HG02943 (cell line): ENCODE results near the gene EIF5AL1.
"Not testable (repeated sequence)": the region's sequence is repeated elsewhere in the genome, so short reads cannot be mapped to it uniquely, and the experiment has no call there.

Experiments used
- ATAC-seq: cut with Tn5 transposase; IDR thresholded peaks from one replicate; pipeline ENCODE4 v1.9.1; 2021; ENCODE audit warnings: mild to moderate bottlenecking, low read depth, moderate library complexity; ENCODE audit not compliant: unreplicated experiment

EIF5AL1 gene

GRCh38 chr10:79511891-79512583 is at the start of gene EIF5AL1:
EIF5AL1 (plus strand) TSS chr10:79512533; CDS start chr10:79512650, 117 bp downstream.
- ATAC-seq, result not testable (repeated sequence)

GRCh38 chr10:79463578-79464496 is 48.5 kb upstream of the EIF5AL1 start:
- no peak for ATAC-seq

GRCh38 chr10:79465341-79465740 is 47.0 kb upstream of the EIF5AL1 start:
- ATAC-seq, result no peak

GRCh38 chr10:79468015-79468560 is 44.2 kb upstream of the EIF5AL1 start:
- no peak for ATAC-seq

DNA sequence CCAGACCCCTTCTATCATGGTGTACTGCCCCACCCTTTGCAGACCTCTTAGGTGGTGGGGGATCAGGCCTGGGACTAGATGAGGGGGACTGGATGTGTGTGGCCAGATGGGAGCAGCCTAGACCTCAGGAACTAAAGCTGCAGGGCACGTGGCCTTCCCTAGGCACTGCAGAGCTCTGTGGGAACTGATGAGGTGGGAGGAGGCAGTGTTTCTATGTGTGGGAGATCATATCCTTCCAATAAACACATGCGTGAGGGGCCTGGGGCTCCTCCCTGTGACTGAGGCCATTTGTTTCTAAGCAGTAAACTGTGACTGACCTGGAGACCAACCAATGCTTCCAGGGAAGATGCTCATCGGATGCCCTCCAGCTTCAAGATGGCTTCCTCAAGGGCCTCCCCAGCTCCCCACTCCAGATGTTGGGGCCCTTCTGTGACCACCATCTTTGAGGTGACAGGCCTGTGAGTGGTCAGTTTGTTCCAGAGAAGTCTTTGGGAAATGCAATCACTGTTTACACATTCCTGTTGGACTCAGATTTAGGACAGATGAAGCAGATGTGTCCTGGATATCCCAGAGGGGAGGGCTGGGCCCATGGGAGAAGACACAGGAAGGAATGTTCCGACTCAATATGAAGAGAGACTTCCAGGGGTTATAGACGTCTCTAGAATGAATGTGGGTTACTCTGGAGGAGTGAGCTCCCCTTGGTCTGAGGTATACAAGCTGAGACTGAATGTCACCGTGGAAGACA is 43.3 kb upstream of the EIF5AL1 start:
- no peak for ATAC-seq

DNA sequence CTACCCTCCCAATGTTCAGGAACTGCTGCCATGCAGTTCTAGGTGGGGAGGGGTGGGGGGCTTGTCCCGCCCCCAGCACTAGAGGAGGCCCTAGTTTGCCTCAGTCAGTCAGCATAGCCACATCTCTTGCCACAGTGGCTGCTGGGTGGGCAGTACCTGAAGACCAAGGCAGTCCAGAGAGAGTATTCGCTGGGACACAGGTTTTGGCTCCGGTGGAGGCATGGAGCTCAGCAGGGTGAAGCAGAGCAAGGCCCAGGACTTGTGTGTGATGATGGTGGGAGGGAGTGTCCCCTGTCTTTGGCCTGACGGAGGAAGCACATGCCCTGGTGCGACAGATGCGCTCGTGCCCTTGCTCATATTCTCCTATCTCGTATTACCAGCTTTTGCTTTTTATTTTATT is 42.2 kb upstream of the EIF5AL1 start:
- ATAC-seq, result no peak

DNA sequence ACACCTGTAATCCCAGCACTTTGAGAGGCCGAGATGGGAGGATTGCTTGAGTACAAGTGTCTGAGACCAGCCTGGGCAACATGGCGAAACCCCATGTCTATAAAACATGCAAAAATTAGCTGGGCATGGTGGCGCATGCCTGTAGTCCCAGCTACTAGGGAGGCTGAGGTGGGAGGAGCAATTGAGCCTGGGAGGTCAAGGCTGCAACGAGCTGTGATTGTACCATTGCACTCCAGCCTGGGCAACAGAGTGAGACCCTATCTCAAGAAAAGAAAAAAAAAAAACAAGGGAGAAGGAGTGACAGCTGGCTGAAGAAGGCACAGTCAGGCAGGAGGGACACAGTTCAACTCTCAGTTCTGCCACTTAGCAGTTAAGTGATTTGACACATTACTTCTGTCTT is 40.6 kb upstream of the EIF5AL1 start:
- no peak for ATAC-seq

DNA sequence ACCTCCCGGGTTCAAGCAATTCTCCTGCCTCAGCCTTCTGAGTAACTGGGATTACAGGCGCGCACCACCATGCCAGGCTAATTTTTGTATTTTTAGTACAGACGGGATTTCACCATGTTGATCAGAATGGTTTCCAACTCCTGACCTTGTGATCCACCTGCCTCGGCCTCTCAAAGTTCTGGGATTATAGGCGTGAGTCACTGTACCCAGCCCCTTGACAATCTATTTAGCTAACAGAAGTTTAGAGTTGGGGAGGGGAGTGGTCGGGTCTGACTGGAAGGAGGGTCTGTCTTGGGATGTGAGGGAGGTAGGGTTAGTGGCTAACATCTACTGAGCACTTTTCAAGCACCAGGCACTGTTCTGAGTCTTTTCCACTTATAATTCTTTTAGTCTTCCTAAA is 39.9 kb upstream of the EIF5AL1 start:
- ATAC-seq, result no peak

GRCh38 chr10:79472951-79473350 is 39.4 kb upstream of the EIF5AL1 start:
- no peak for ATAC-seq

GRCh38 chr10:79473496-79474095 is 38.7 kb upstream of the EIF5AL1 start:
- no peak for ATAC-seq

DNA sequence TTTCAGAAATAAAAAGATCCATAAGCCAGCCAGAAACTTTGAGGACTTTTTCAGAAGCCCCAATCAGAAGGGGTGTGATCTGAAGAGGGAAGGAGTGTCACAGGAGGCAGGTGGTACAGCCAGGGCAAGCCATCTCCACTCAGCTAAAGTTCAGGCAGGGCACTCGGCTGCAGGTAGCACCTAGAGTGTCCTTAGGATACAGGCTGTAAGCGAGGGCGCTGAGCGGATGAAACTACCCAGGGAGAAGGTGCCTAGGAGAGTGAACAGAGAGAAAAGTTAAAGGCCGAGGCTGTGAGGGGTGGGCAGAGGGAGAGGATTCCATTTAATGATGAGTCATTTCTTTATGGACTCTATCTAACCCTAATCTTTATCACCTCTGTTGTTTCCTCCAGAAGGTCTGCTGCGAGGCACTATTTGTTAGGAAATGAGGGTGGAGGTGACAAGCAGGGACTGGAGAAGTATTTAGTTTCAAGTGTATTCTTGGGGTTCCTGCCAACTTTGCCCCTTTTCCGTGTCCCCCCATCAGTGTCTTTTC is 37.1 kb upstream of the EIF5AL1 start:
- no peak for ATAC-seq

GRCh38 chr10:79475877-79476276 is 36.5 kb upstream of the EIF5AL1 start:
- ATAC-seq, result no peak

GRCh38 chr10:79476645-79477044 is 35.7 kb upstream of the EIF5AL1 start:
- ATAC-seq, result no peak

DNA sequence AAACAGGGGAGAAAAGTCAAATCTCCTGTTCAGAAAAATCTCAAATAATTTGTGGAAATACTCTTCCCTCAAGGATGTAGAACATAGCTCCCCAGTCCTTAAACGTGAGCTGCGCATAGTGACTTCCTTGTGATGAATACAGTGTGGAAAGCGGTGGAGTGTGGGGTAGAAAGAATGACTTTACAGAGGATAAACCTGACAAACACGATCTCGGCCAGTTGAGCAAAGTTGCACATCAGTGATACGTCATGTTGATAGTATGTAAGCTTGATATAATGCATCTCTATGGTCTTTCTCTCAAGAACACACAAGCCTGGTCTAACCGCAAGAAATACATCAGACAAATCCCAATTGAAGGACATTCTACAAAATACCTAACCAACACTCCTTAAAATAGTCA is 34.9 kb upstream of the EIF5AL1 start:
- ATAC-seq, result no peak

- ATAC-seq, result no peak
Observed at GRCh38 chr10:79479283-79479909, 32.9 kb upstream of the EIF5AL1 start.

DNA sequence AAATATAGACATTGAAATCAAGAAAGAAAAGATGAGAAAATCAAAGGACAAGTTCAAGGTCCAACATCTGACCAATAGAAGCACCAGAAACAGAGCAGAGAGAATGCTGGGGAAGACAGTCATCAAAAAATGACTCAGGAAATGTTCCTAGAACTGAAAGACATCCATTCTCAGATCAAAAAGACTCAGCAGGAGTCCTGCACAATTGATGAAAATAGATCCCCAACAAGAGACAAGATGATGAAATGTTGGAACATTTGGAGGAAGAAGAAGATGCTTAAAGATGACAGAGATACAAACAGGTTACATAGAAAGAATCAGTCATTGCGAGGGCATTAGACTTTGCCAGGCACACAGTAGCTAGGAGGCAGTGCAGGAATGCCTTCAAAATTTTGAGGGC is 30.0 kb upstream of the EIF5AL1 start:
- no peak for ATAC-seq

GRCh38 chr10:79482741-79483140 is 29.6 kb upstream of the EIF5AL1 start:
- no peak for ATAC-seq

GRCh38 chr10:79483299-79483698 is 29.0 kb upstream of the EIF5AL1 start:
- no peak for ATAC-seq

DNA sequence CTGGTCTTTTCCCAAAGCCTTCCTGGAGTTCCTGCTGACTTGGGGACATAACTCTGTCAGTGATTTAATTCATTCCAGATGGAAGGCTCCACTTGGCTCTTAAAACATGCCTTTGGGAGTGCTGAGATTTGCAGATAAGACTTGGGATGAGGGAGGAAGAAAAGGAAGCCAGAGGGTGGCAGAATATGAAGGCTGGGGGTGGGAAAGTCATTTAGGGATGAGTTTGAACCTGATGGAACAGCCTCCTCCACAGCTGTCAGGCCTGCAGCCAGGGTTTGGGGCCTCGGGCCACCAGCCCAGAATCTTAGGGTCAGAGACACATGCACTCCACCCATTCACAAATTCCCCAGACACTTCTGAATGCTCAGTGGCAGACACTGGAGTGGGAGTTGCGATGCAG is 28.4 kb upstream of the EIF5AL1 start:
- ATAC-seq, result no peak

- ATAC-seq, result no peak
Observed at GRCh38 chr10:79484476-79484875, 27.9 kb upstream of the EIF5AL1 start.
